SK-N-MC (cell line): ENCODE data around the gene SORBS1.

Source experiments
- DNase-seq: peaks from one replicate; pipeline ENCODE4 v3.0.0-alpha.2; 2011; ENCODE audit warnings: low read depth, low spot score
- H3K27ac ChIP-seq: fragments of 200-600 bp; sonication (generic); 2 replicates; pipeline ENCODE4 v1.5.1; 2016; ENCODE audit warnings: mixed run types
- H3K36me3 ChIP-seq: fragments of 200-600 bp; sonication (generic); 2 replicates; pipeline ENCODE4 v1.6.1; 2017; ENCODE audit warnings: antibody characterized with exemption, low read length, mixed read lengths; ENCODE audit not compliant: insufficient read depth
- H3K4me3 ChIP-seq: fragments of 200-600 bp; sonication (generic); 2 replicates; pipeline ENCODE4 v1.5.1; 2016
- H3K9ac ChIP-seq: fragments of 200-600 bp; sonication (generic); 2 replicates; pipeline ENCODE4 v1.8.0; 2017; ENCODE audit warnings: mixed run types, mixed read lengths; ENCODE audit not compliant: insufficient read length
- H3K9me3 ChIP-seq: fragments of 200-600 bp; sonication (generic); 2 replicates; pipeline ENCODE4 v1.6.1; 2017; ENCODE audit warnings: low read depth, mild to moderate bottlenecking, antibody characterized with exemption, low read length, moderate library complexity, mixed read lengths
- EZH2 ChIP-seq: fragments of 200-600 bp; sonication (generic); IDR thresholded peaks from one replicate; pipeline ENCODE4 v1.6.1; 2017; ENCODE audit warnings: antibody characterized with exemption
- FOXP2 ChIP-seq: optimal IDR thresholded peaks from 2 replicates; pipeline ENCODE3; 2011; ENCODE audit warnings: mild to moderate bottlenecking, moderate library complexity; ENCODE audit not compliant: insufficient read depth; ENCODE audit errors: extremely low read length, control extremely low read depth
- POLR2AphosphoS5 ChIP-seq: IDR thresholded peaks from 2 replicates; pipeline ENCODE4 v1.6.1; 2012; ENCODE audit warnings: mild to moderate bottlenecking, low read depth, low read length, borderline replicate concordance

Gene SORBS1

GRCh38 chr10:95485056-95485844 is 75.9 kb downstream of the SORBS1 start:
- H3K4me3 ChIP-seq: no peak overlapping the region
- H3K9me3 ChIP-seq: no peaks in the 10 kb centered on the region
- H3K36me3 ChIP-seq: no peaks in the 10 kb centered on the region
- no peak overlapping the region for H3K27ac ChIP-seq
- DNase-seq: no peak
- no peak overlapping the region for H3K9ac ChIP-seq
- TF ChIP-seq FOXP2 (no peak), EZH2 (no peak), POLR2AphosphoS5 (no peak)

GRCh38 chr10:95482501-95483233 is 78.5 kb downstream of the SORBS1 start:
- Histone ChIP-seq H3K4me3 (no peak overlapping the region), H3K9ac (no peak overlapping the region), H3K9me3 (no peaks in the 10 kb centered on the region), H3K27ac (no peak overlapping the region), H3K36me3 (no peaks in the 10 kb centered on the region)
- no peak for DNase-seq
- TF ChIP-seq EZH2 (no peak), POLR2AphosphoS5 (no peak), FOXP2 (no peak)

DNA sequence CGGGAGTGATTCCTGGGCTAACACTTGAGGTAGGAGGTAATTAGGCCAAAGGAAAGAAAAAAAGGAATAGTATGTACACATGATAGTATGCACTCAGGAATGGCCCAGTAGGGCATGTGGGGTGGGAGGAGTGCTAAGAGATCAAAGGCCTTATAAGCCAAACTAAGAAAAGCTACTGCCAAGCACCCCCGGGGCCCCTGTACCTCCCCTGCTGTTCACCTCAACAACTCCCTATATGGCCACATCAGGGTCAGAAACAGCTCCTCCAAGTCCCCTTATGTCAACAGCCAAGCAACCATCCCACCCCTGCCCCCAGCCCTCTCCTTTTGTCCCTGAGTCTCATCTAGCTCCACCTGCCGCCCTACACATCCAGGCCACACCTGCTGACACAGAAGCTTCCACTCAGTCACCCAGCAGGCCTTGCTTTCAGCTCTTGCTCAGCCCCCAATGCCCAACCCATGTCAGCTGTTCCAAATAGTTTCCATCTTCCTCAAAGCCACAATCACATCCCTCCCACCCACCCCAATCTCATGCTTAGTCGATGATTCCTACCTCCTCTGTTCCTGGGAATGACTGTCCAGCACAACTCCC is 80.2 kb downstream of the SORBS1 start:
- no peak overlapping the region for H3K4me3 ChIP-seq
- no peak for DNase-seq
- no peaks in the 10 kb centered on the region for H3K9me3 ChIP-seq
- H3K36me3 ChIP-seq: no peaks in the 10 kb centered on the region
- no peak overlapping the region for H3K9ac ChIP-seq
- no peak overlapping the region for H3K27ac ChIP-seq
- TF ChIP-seq FOXP2: no peak
- TF ChIP-seq EZH2: no peak
- no peak for TF ChIP-seq POLR2AphosphoS5

DNA sequence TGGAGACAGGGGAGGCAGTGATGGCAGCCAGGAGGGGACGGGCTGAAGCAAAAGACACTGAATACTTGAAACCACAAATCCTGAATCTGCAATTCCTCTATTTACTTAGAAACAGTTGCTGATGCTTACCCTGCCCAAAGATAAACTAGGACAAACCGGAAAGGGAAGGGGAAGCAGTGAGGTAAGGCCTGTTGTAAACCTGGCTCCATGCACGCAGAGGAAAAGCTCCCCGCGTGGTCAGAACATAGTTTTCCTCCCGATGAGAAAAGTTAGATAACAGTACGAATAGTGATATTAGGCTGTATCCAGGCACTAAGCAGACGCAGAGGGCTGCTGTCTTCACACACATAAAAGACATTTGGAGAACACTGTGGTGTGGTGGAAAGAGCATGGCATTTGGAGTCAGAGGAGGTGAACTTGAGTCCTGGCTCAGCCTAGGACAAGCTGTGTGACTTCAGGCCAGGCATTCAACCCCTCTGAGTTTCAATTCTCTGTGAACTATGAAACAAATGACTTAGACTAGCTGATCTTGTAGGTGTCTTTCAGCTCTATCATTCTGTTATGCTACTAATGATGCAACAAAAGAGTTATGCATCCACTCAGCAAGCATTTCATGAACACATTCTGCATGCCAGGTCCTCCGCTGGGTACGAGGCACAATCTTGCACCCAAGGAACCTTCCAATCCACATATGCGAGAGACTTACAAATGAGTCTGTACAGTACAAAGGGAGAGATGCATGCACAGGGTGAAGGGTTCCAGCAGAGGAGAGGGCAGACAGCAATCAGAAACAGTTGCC is 80.9 kb downstream of the SORBS1 start:
- no peaks in the 10 kb centered on the region for H3K9me3 ChIP-seq
- no peak overlapping the region for H3K9ac ChIP-seq
- H3K36me3 ChIP-seq: no peaks in the 10 kb centered on the region
- no peak overlapping the region for H3K27ac ChIP-seq
- H3K4me3 ChIP-seq: no peak overlapping the region
- no peak for DNase-seq
- TF ChIP-seq FOXP2: no peak
- TF ChIP-seq EZH2: no peak
- no peak for TF ChIP-seq POLR2AphosphoS5

- H3K4me3 ChIP-seq: no peak overlapping the region
- H3K27ac ChIP-seq: no peak overlapping the region
- DNase-seq: no peak
- H3K9ac ChIP-seq: no peak overlapping the region
- TF ChIP-seq EZH2 (no peak), FOXP2 (no peak), POLR2AphosphoS5 (no peak)
- H3K9me3 ChIP-seq: no peaks in the 10 kb centered on the region
- no peaks in the 10 kb centered on the region for H3K36me3 ChIP-seq
These were observed 82.2 kb downstream of the SORBS1 start for GRCh38 chr10:95478935-95479334.

DNA sequence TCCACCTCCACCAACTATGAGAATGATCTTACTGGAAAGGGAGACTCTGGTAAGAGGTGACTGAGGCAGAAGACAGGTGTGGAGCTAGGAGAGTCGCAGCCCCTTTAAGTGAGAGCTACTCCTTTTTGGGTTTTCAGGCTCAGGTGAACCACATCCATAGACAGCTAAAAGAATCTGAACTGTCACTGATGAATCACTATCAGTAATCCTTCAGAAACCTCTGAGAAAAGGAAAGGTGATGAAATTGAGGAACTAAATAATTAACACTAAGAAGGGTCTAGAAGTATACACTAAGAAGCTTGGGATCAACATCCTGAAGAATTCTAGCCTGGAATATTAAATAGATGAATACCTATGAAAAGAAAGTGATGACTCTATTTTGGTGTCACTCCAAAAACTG is 83.0 kb downstream of the SORBS1 start:
- TF ChIP-seq FOXP2 (no peak), POLR2AphosphoS5 (no peak), EZH2 (no peak)
- DNase-seq: no peak
- H3K27ac ChIP-seq: no peak overlapping the region
- H3K9ac ChIP-seq: no peak overlapping the region
- no peaks in the 10 kb centered on the region for H3K9me3 ChIP-seq
- no peaks in the 10 kb centered on the region for H3K36me3 ChIP-seq
- no peak overlapping the region for H3K4me3 ChIP-seq

GRCh38 chr10:95477175-95477520 is 84.0 kb downstream of the SORBS1 start:
- Histone ChIP-seq H3K27ac (no peak overlapping the region), H3K9me3 (no peaks in the 10 kb centered on the region), H3K9ac (no peak overlapping the region), H3K36me3 (no peaks in the 10 kb centered on the region), H3K4me3 (no peak overlapping the region)
- DNase-seq: no peak
- no peak for TF ChIP-seq EZH2
- no peak for TF ChIP-seq POLR2AphosphoS5
- no peak for TF ChIP-seq FOXP2
